Measurements from ENCODE around the gene YPEL1. TPM values are rescaled to one million over a fixed set of nuclear protein-coding genes. Genes with fewer than 3 reads are reported as not detected.

YPEL1 gene
- total and polyA plus RNA-seq, 2 of the 13 experiments (the other 11 are each of a cell fraction or from before 2014, with no cell fraction given): 0.33 to 2.5 TPM

GRCh38 chr22:21673534-21674321, 61.9 kb downstream of the YPEL1 start:
- Histone ChIP-seq H3K79me2 (ENCODE audit: insufficient read depth, low read length) (no peaks in the 10 kb centered on the region), H4K20me1 (ENCODE audit: insufficient read depth, low read length) (no peaks in the 10 kb centered on the region; the same call in 1 of the 2 replicates), H3K9me3 (ENCODE audit: low read length) (no peaks in the 10 kb centered on the region), H3K4me3 (replicated peaks in 1 of 3; ENCODE audit: insufficient read depth in 1 of 3, low read depth in 2 of 3, low read length in 3 of 3) (no peak overlapping the region), H3K27ac (ENCODE audit: extremely low read length, insufficient read depth, low read length) (no peak overlapping the region), H2AFZ (ENCODE audit: low read length) (no peak overlapping the region), H3K9ac (ENCODE audit: insufficient read depth, low read depth, low read length) (no peak overlapping the region), H3K27me3 (ENCODE audit: control insufficient read depth in 1 of 2, insufficient read depth in 2 of 2, low read length in 2 of 2) (no peaks in the 10 kb centered on the region), H3K4me1 (ENCODE audit: insufficient read depth, low read length) (peaks cover 33% of the 10 kb centered on the region), H3K4me2 (ENCODE audit: low read depth, low read length) (no peak overlapping the region), H3K36me3 (replicated peaks in 1 of 2; ENCODE audit: control insufficient read depth in 1 of 2, insufficient read depth in 2 of 2, low read length in 2 of 2) (peaks cover 17 to 58% of the 10 kb centered on the region in 2 experiments)
- no peak for TF ChIP-seq TMF1 (CRISPR knock-in tag; IDR thresholded peaks at IDR 0.05; ENCODE audit: low read depth)
- peak; percentile 90 for TF ChIP-seq ZNF263 (CRISPR knock-in tag; IDR thresholded peaks at IDR 0.05)
- peak; percentile 26 for TF ChIP-seq CTCF (CRISPR knock-in tag; IDR thresholded peaks at IDR 0.05)
- no peak for TF ChIP-seq ZSCAN31 (CRISPR knock-in tag; IDR thresholded peaks at IDR 0.05; ENCODE audit: low read depth)
- intact Hi-C loops (cut with micrococcal nuclease; ENCODE audit: unreplicated experiment): no loop called here
- CTCF ChIA-PET (ENCODE audit: low intra/inter-chr PET ratio, low total read pairs): no interaction called here
- in situ Hi-C loops (cut with HindIII; ENCODE audit: extremely low pct_ligation_motif_present, low pct_unique_long_range_greater_than_20kb): no loop called here
- POLR2A ChIA-PET: interaction anchor here (1.5 to 2.5 kb wide), 2 partner anchors 8 to 16 kb away, joined by 5 to 16 read pairs; partner anchors contain the start of gene PPIL2
- DNase-seq (ENCODE audit: low spot score): no peak
- no TSS peak for BruUV-seq (replicated peaks)
- WGBS (ENCODE audit: low lambda C conversion rate): 93% methylated on average over 10 of the region's 12 CpGs
- no peak; the same call in 2 of the 3 replicates for ATAC-seq
- no peak for FAIRE-seq

GRCh38 chr22:21672107-21672629, 63.4 kb downstream of the YPEL1 start:
- peaks cover 6% of the 10 kb centered on the region for H3K79me2 ChIP-seq (ENCODE audit: insufficient read depth, low read length)
- BruUV-seq (replicated peaks): no TSS peak
- no peaks in the 10 kb centered on the region for H3K9me3 ChIP-seq (ENCODE audit: low read length)
- no peaks in the 10 kb centered on the region for H3K27me3 ChIP-seq (ENCODE audit: control insufficient read depth in 1 of 2, insufficient read depth in 2 of 2, low read length in 2 of 2)
- in situ Hi-C loops (cut with HindIII; ENCODE audit: extremely low pct_ligation_motif_present, low pct_unique_long_range_greater_than_20kb) (no loop called here), intact Hi-C loops (cut with micrococcal nuclease; ENCODE audit: unreplicated experiment) (no loop called here)
- peaks cover 21% of the 10 kb centered on the region for H3K4me1 ChIP-seq (ENCODE audit: insufficient read depth, low read length)
- FAIRE-seq (no peak), DNase-seq (ENCODE audit: low spot score) (no peak), ATAC-seq (no peak)
- H4K20me1 ChIP-seq (ENCODE audit: insufficient read depth, low read length): no peaks in the 10 kb centered on the region; the same call in 1 of the 2 replicates
- no peak overlapping the region for H2AFZ ChIP-seq (ENCODE audit: low read length)
- H3K4me2 ChIP-seq (ENCODE audit: low read depth, low read length): no peak overlapping the region
- WGBS (ENCODE audit: low lambda C conversion rate): 95% methylated on average over 6 of the region's 6 CpGs
- ChIA-PET CTCF (ENCODE audit: low intra/inter-chr PET ratio, low total read pairs) (no interaction called here), POLR2A (no interaction called here)
- no peak overlapping the region for H3K4me3 ChIP-seq (replicated peaks in 1 of 3; ENCODE audit: insufficient read depth in 1 of 3, low read depth in 2 of 3, low read length in 3 of 3)
- H3K36me3 ChIP-seq (replicated peaks in 1 of 2; ENCODE audit: control insufficient read depth in 1 of 2, insufficient read depth in 2 of 2, low read length in 2 of 2): peaks cover 17 to 58% of the 10 kb centered on the region in 2 experiments
- H3K27ac ChIP-seq (ENCODE audit: extremely low read length, insufficient read depth, low read length): no peak overlapping the region
- no peak overlapping the region for H3K9ac ChIP-seq (ENCODE audit: insufficient read depth, low read depth, low read length)
- TF ChIP-seq CCDC6 (CRISPR knock-in tag; IDR thresholded peaks at IDR 0.05) (no peak), SMC3 (IDR thresholded peaks at IDR 0.05; ENCODE audit: low read length) (no peak), ZNF335 (CRISPR knock-in tag; IDR thresholded peaks at IDR 0.05) (no peak), SNAPC4 (CRISPR knock-in tag; IDR thresholded peaks at IDR 0.05) (no peak), ZFP90 (CRISPR knock-in tag; IDR thresholded peaks at IDR 0.05; ENCODE audit: borderline replicate concordance) (no peak), SETDB1 (CRISPR knock-in tag; IDR thresholded peaks at IDR 0.05; ENCODE audit: borderline replicate concordance) (no peak), KLF9 (CRISPR knock-in tag; IDR thresholded peaks at IDR 0.05; ENCODE audit: low read depth) (no peak)

Measured in HepG2 (cell line).